ENCODE measurements around the gene ZFHX3.

DNA sequence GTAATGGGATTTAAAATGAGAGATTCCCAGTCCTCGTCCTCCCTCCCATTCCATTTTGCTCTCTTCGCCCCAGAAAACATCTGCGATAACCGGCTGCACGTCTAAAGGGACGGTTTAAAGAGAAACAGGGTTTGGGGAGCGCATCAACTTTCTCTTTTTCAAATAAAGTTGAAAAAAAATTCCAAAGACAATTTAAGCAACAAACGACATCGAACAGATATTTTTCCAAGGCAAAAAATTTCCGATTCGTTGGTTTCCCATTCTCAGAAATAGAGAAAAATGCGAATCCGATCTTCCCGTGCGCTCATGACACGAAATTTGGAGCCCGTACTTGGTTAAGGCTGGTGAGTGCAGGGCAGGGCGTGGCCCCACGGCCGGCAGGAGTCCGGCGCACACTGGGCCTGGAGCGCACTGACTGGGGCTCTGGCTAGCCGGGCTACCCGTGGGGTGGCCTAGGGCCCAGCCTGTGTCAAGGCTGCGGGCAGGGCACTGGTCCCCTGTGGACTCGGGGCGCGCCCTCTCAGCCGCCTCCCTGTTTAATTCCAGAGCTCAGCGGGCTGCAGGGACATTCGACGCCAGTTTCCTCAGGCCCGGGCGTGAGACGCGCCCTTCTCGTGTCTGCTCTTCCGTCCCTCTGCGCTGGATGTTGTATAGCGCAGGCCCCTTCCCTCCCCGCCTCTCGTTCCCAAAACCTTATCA, 17.9 kb upstream of the ZFHX3 start:
- TF ChIP-seq ESRRA (IDR thresholded peaks at IDR 0.05; ENCODE audit: low read length) = no peak
- TF ChIP-seq, protein P1, sequence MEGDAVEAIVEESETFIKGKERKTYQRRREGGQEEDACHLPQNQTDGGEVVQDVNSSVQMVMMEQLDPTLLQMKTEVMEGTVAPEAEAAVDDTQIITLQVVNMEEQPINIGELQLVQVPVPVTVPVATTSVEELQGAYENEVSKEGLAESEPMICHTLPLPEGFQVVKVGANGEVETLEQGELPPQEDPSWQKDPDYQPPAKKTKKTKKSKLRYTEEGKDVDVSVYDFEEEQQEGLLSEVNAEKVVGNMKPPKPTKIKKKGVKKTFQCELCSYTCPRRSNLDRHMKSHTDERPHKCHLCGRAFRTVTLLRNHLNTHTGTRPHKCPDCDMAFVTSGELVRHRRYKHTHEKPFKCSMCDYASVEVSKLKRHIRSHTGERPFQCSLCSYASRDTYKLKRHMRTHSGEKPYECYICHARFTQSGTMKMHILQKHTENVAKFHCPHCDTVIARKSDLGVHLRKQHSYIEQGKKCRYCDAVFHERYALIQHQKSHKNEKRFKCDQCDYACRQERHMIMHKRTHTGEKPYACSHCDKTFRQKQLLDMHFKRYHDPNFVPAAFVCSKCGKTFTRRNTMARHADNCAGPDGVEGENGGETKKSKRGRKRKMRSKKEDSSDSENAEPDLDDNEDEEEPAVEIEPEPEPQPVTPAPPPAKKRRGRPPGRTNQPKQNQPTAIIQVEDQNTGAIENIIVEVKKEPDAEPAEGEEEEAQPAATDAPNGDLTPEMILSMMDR (IDR thresholded peaks at IDR 0.05 in 2 of 3, conservative IDR thresholded peaks at IDR 0.05 in 1 of 3; ENCODE audit: control insufficient read depth in 2 of 3, extremely low read depth in 1 of 3, insufficient read depth in 1 of 3, low read depth in 3 of 3, low read length in 3 of 3) = no peak
- no peak for TF ChIP-seq BCLAF1 (IDR thresholded peaks at IDR 0.05)
- no peak for TF ChIP-seq RAD21 (IDR thresholded peaks at IDR 0.05; ENCODE audit: insufficient read depth, low read depth, low read length)
